GM13977 (cell line): Measurements from ENCODE around the gene WFS1.
A peak's percentile ranks its signal among the peaks of the same experiment; 100 is the strongest.

Source experiments
- DNase-seq: peaks from one replicate; pipeline ENCODE4 v3.0.0; 2012; ENCODE audit warnings: low spot score
- in situ Hi-C: fragments of 300-500 bp; cut with MboI; formaldehyde crosslinking; loops from one replicate; pipeline ENCODE4 v1.12.0; 2022; ENCODE audit warnings: low sequenced_read_pairs, low pct_unique_long_range_greater_than_20kb, mixed read lengths, inconsistent platforms; ENCODE audit not compliant: unreplicated experiment
- TF ChIP-seq, protein P1 (sequence below): IDR thresholded peaks from 2 replicates; pipeline ENCODE4 v1.5.1; 2012; ENCODE audit warnings: mild to moderate bottlenecking, control low read depth; ENCODE audit not compliant: insufficient read depth; ENCODE audit errors: extremely low read depth, missing control alignments

The WFS1 gene

DNA sequence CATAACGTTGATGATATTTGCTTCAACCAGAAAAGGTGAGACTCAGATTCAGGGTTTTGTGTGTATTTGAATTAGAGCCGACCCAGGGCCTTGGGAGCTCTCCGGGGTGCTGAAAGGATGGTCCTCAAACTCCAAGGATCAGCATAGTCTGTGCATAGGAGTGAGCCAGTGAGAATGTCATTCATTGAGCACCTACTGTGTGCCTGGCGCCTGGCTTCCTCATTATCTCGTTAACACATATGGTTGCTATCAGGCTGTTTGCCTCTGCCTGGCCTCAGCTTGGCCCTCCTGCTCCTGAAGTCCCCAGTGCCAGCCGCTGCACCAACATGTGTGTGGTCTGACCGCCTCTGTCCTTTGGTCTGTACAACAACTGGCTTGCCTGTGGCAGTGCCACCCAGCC lies 44.2 kb upstream of the WFS1 start:
- in situ Hi-C loops, result no loop called here
- DNase-seq, result peak; percentile 60
- TF ChIP-seq, protein P1, sequence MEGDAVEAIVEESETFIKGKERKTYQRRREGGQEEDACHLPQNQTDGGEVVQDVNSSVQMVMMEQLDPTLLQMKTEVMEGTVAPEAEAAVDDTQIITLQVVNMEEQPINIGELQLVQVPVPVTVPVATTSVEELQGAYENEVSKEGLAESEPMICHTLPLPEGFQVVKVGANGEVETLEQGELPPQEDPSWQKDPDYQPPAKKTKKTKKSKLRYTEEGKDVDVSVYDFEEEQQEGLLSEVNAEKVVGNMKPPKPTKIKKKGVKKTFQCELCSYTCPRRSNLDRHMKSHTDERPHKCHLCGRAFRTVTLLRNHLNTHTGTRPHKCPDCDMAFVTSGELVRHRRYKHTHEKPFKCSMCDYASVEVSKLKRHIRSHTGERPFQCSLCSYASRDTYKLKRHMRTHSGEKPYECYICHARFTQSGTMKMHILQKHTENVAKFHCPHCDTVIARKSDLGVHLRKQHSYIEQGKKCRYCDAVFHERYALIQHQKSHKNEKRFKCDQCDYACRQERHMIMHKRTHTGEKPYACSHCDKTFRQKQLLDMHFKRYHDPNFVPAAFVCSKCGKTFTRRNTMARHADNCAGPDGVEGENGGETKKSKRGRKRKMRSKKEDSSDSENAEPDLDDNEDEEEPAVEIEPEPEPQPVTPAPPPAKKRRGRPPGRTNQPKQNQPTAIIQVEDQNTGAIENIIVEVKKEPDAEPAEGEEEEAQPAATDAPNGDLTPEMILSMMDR, result no peak

DNA sequence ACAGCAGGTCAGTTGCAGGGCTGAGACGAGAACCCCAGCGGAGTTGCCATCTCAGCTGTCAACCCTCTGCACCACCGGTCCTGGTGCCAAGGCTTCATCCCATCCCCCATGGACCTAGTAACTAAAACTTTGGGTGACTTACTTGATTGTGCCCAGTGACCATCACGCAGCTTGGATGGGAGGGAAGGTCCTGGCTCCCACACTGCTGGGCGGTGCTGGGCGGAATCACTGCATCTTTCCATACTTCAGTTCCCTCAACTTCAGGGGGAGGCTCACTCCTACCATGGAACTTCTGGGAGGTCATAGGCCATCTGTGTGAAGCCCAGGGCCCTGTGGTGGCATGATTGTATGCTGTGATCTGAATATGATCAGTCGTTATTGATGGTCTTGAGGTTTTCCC lies 43.1 kb upstream of the WFS1 start:
- TF ChIP-seq, protein P1, result no peak
- no peak for DNase-seq
- in situ Hi-C loops, result no loop called here

DNA sequence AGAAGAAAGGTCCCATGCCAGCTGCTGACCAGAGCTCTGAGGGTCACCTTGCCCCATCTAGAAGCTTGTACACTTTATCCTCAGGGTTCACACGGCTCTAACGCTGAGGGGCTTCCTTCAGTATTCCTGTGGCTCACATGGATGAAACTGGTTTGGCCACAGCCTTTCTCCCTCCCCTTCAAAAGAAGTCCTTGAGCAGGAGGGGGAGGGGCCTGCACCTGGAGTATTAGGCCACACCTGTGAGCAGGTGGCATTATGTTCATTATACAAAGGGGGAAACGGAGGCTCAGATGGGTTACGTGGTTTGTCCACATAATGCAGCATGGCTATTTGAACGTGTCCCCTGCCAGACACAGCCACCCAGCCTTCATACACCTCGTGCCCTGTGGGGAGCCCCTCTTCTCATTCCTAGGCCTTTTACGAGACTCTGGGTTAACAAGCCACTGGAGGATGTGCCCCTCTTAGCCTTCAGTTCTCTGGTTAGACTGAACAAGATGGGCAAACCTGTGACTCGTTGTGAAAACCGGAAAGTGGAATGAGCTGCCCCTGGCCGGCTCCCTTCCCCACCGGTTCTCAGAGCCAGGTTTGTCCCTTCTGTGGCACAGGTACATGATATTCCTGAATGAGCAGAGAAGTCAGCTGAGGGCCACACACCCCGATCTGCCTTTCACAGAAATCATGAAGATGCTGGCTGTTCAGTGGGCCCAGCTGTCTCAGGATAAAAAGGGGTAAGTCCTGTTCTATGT lies 42.1 kb upstream of the WFS1 start:
- in situ Hi-C loops, result no loop called here
- DNase-seq, result no peak
- TF ChIP-seq, protein P1, result no peak

DNA sequence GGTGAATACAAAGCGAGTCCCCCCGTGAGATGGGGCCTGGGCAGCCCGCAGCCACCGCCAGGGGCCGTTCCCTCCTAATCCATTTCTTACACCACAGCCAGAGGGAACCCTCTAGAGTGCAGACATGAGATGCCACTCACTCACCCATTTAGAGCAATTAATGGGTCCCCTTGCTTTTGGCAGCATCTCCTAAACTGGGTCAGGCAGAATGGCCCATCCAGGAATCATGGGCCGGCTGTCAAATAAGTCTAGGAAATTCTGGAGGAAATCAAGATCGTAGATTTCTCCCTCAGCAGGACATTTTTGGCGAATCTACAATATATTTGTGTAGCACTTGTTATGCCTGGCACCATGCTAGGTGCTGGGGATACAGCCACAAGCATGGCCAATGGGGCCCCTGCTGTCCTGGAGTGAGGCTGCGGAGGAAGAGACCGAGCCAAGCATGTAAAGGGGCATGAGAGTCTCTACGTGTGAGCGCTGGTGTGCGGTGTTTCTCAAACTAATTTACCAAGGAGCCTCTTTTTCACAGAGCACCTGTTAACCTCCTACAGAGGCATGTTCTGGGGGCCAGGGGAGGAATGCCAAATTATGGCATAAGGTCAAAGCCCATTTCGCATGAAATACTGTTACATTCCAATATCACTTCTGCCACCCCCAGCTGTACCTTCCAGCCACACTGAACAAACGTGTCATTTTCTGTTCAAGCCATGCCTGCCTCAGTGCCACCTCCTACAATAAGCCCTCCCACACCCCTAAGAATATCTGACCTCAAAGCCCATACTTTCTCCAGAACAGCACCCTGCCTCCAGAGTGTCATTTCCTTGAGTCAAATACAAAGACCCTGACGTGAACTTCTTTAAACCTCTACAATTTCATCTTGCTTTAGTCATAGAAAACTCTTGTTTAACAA lies 41.2 kb upstream of the WFS1 start:
- in situ Hi-C loops, result no loop called here

DNA sequence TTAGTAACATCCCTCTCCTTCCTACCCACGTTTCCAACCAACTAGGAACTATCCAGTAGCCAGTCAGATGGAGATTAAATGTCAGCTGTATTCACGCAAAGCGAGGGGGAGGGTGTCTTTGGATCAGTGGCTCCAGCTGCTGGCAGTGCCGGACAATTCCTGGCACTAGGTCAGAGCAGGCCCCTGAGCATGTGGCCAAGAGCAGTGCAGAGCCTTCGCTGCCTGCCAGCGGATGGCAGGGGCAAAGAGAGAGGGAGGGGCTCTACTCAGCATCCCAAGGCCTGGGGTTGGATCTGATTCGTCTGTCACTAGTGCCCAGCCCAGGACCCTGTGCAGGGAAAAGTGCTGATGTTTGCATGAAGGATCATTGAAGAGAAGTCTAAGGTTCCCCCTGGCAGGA lies 40.6 kb upstream of the WFS1 start:
- TF ChIP-seq, protein P1, result no peak
- in situ Hi-C loops, result no loop called here
- no peak for DNase-seq

More for the DNA sequence above, 41.2 kb upstream of the WFS1 start:
- TF ChIP-seq, protein P1, result no peak
- no peak for DNase-seq

DNA sequence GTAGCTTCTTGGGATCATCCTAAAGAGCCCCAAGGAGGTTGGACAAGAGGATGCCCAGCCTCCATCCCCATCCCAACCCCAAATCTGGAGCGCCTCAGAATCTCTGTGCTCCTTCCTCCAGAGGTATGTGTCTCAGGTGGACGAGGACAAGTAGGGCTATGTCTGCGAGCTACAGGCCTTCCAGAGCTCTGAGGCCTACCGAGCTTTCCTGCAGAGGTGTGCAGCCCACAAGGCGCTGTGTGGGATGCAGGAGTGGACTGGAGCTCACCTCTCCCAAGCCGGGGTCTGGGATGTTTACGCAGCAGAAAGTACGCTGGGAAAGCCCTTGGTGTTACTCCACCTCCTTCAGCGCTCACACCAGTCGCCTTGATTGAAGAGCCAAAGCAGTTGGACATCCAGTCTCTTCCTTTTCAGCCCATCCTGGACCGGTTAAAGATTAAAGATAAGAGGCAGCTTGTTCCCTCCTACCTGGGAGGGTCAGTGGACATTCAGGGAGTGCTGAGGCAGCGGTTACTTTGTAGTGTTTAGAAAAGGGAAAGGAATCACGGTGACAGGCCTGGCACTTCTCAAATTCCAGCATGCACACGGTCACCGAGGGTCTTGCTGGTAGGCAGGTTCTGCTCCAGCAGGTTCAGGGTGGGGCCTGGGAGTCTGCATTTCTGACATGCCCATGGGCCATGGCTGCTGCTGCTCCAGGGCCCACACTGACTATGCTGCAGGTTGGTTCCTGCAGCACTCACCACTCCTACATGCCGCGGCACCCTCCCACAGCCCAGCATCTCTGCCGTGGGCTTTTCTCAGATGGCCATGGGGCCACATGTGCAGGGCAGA lies 39.8 kb upstream of the WFS1 start:
- TF ChIP-seq, protein P1, result no peak
- in situ Hi-C loops, result no loop called here
- DNase-seq, result no peak
